ENCODE measurements around the gene EMD.

The EMD gene

GRCh38 chrX:154372612-154373022 lies 6.5 kb upstream of the EMD start:
- no peak for TF ChIP-seq CTCF (IDR thresholded peaks at IDR 0.05)

GRCh38 chrX:154373340-154374306 lies 5.5 kb upstream of the EMD start:
- TF ChIP-seq CTCF (IDR thresholded peaks at IDR 0.05): peak; percentile 81

GRCh38 chrX:154374313-154375155 lies 4.6 kb upstream of the EMD start, which contains the start of gene FLNA:
Gene FLNA, minus strand, starts transcription at chrX:154374634. Its CDS starts 3,389 bp downstream, at chrX:154371245.
- peak; percentile 35 for TF ChIP-seq CTCF (IDR thresholded peaks at IDR 0.05)

- TF ChIP-seq CTCF (IDR thresholded peaks at IDR 0.05): no peak
Observed at GRCh38 chrX:154375156-154375504, 4.0 kb upstream of the EMD start.

- no peak for TF ChIP-seq CTCF (IDR thresholded peaks at IDR 0.05)
Observed at GRCh38 chrX:154376774-154377173, 2.3 kb upstream of the EMD start.

GRCh38 chrX:154378059-154378798 lies 866 bp upstream of the EMD start:
- no peak for TF ChIP-seq CTCF (IDR thresholded peaks at IDR 0.05)

- no peak for TF ChIP-seq CTCF (IDR thresholded peaks at IDR 0.05)
Observed at GRCh38 chrX:154379569-154379951, 465 bp downstream of the EMD start.

Measured in LNCAP (cell line).